ENCODE results near the gene MIP.
"Not testable (repeated sequence)": the region's sequence is repeated elsewhere in the genome, so short reads cannot be mapped to it uniquely, and the experiment has no call there.

The MIP gene

DNA sequence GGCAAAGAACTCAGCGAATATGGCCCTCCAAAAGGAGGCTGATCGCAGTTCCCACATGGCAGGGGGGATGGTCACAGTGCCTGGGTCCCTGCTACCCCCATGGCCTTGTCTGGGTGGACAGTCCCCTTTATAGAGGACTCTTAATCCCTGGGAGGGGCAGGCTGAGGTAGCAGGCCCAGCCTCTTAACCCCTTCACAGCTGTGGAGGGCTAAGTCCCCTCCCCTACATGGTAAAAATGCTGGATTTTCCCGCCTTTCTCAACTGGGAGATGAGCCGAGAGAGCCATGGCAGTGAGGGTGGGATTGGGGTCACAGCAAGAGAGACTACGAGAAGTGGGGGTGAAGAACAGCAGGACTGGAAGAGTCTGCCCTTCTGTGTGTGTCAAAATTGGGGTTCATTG, at the start of gene MIP:
Gene MIP (minus strand): TSS at position 101 of the 400 bp plus-strand sequence. CDS start 44 bp downstream, at position 57.
- no peak for DNase-seq

DNA sequence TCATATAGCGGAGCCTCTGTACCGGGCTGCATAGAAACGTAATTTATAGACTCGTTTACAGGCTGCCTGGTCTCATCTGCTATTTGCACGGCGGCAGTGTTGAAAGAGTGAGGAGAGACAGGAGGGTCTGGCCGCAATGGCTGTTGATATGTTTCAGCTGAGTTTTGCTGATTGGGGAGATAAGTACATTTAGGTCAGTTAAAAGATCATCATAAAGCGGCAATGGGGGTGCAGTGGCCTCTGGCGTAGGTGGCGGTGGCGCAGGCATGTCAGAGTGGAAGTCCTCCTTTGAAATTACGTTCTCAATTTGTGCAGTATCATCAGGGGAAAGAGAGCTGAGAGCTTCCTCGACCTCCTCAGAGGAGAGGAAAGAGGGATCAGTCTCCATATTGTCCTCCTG, 45.4 kb upstream of the MIP start:
- not testable (repeated sequence) for DNase-seq

DNA sequence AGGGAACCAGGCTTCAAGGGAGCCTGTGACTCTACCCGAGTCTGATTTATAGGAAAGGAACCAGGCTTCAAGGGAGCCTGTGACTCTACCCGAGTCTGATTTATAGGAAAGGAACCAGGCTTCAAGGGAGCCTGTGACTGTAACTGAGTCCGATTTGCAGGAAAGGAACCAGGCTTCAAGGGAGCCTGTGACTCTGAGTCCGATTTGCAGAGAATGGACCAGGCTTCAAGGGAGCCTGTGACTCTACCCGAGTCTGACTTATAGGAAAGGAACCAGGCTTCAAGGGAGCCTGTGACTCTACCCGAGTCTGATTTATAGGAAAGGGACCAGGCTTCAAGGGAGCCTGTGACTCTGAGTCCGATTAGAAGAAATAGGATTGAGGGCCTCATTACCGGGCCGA, 45.0 kb upstream of the MIP start:
- DNase-seq: not testable (repeated sequence)

DNA sequence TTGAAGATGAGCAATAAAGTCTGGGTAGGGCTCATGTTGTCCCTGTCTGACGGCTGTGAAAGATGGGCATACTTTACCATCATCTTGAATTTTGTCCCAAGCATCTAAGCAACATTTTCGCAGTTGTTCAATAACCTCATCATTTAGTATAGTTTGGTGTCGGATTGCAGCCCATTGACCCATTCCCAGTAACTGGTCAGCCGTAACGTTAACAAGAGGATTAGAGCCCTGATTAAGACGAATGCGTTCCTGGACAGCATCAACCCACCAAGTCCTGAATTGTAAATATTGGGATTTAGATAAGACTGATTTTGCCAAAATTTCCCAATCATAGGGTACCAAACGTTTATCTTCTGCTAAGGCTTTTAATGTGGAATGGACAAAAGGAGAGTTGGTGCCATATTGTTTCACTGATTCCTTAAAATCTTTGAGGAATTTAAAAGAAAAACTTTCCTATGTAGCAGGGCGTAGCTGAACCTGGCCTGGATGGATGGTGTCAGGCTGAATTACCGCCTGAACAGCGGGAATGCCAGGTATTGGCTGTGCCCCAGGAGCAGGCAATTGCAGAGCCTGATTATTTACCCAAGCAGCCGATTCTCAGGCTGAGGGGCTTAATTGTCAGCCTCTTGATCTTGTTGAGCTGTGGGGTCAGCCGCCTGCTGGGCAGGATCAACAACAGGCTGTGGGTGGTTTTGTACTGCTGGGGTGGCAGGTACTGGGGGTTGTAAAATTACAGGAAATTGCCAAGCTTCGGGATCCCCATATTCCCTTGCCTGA, 43.9 kb upstream of the MIP start:
- not testable (repeated sequence) for DNase-seq

DNA sequence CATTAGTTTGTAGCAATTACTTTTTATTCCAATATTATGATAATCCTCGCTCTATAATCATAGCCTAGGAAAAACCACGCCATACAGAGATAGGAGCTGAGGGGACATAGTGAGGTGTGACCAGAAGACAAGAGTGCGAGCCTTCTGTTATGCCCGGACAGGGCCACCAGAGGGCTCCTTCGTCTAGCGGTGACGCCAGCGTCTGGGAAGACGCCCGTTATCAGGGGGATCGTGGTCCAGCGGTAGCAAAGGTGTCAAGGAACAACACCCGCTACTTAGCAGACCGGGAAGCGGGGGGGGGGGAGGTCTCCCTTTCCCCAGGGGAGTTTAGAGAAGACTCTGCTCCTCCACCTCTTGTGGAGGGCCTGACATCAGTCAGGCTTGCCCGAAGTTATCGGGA, 42.2 kb upstream of the MIP start:
- DNase-seq: not testable (repeated sequence)

DNA sequence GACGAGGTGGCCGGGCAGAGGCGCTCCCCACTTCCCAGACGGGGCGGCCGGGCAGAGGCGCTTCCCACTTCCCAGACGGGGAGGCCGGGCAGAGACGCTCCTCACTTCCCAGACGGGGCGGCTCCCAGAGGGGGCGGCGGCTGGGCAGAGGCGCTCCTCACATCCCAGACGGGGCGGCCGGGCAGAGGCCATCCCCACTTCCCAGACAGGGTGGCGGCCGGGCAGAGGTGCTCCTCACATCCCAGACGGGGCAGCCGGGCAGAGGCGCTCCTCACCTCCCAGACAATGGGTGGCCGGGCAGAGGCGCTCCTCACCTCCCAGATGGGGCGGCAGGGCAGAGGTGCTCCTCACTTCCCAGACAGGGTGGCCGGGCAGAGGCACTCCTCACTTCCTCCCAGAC, 40.0 kb upstream of the MIP start:
- DNase-seq: not testable (repeated sequence)

DNA sequence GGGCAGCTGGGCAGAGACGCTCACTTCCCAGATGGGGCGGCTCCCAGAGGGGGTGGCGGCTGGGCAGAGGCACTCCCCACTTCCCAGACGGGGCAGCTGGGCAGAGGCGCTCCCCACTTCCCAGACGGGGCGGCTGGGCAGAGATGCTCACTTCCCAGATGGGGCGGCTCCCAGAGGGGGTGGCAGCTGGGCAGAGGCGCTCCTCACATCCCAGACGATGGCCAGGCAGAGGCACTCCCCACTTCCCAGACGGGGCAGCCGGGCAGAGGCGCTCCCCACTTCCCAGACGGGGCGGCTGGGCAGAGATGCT, 39.6 kb upstream of the MIP start:
- DNase-seq: not testable (repeated sequence)

DNA sequence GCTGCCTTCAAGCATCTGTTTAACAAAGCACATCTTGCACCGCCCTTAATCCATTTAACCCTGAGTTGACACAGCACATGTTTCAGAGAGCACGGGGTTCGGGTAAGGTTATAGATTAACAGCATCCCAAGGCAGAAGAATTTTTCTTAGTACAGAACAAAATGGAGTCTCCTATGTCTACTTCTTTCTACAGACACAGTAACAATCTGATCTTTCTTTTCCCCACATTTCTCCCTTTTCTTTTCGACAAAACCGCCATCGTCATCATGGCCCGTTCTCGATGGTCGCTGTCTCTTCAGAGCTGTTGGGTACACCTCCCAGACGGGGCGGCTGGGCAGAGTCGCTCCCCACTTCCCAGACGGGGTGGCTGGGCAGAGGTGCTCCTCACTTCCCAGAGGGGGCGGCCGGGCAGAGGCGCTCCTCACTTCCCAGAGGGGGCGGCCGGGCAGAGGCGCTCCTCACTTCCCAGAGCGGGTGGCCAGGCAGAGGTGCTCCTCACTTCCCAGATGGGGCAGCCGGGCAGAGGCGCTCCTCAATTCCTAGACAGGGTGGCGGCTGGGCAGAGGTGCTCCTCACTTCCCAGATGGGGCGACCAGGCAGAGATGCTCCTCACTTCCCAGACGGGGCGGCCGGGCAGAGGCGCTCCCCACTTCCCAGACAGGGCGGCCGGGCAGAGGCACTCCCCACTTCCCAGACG, 39.1 kb upstream of the MIP start:
- not testable (repeated sequence) for DNase-seq

DNA sequence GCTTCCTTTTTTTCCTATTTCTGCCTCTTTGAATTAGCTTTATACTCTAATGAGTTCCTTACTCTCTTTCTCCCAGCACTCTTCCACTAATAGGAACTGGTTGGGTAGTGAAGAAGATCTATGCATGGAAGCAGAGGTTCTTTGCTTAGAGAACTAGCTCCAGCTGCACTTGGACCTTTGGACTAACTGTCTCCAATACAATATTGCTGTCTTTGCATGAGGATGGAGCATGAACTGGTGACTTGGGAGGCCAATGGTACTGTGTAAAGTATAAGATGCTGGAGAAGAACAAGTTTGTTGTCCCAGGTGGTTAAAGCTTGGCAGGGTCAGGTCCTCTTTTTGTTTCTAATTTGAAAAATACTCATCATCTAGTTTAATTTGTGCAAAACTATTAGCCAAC, 35.9 kb upstream of the MIP start:
- DNase-seq: no peak

DNA sequence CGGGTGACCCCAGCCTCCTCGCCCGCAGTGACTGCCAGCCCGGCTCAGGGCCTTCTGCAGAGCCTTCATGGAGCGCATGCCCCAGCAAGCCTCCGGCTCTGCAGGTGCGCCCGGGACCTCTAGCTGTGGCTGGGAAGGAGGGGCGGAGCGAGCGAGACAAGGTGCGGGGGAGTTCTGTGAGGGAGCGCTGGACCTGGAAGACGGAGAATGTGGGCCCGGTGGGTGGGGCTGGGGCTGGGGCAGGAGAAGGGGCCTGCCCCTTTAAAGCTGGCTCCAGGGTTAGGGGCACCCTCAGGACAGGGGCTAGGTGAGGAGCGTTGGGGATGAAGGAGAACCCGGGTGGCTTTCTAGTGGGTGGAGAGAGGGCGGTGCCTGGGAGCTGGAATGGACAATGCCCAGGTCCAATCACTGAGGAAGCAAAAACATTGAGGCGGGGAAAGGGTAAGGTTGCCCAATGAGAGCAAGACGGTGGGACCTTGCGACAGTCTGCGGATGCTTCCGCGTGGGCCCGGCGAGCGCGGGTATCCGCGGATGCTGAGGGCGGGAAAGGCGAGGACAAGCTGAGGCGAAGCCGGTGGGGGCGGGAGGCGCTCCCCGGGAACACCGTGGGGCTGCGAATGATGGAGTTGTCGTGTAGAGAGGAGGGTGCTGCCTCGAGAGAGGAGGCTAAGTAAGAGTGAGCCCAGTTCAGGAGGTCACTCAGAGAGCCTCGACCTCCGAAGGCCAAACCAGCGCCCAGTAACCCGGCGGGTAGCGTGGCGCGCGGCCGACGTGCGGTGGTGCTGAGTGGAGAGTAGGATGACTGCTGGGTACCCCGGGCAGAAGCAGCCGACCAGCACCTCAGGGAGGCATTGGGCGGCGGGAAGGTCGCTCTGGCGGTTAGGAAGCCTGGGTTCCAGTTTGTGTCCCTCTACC, 33.8 kb upstream of the MIP start, which contains the start of gene GLS2:
Gene GLS2 (minus strand): TSS at position 121 of the 915 bp plus-strand sequence. CDS start 43 bp downstream, at position 78.
- DNase-seq: peak; percentile 73 to 80

DNA sequence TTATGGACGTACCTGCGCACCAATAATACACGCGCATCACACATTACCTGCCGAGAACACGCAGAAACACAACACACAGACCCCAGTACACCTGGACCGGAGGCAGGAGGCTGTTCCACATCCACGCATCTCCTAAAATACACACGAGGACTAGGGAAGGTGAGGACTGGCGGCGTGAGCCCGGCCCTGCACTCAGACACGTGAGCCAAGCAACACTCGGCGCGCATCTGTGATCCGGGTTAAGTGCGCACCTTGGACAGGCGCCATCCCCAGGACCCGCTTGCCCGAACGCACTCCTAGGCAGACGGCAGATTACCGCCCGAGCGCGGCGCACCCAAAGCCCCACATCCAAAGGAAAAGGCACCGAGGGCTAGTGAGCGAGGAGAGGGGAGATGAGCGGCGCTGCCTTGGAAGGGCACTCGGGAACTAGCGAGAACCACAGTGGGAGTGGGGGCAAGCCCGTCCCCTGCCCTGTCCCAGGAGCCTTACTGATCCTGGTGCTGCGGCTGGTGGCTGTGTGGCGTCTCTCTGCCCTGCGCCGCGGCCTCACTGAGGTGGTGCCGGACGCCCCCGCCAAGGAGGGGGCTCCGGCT, 33.1 kb upstream of the MIP start:
- peak in 1 of 2 experiments; percentile 14 for DNase-seq

DNA sequence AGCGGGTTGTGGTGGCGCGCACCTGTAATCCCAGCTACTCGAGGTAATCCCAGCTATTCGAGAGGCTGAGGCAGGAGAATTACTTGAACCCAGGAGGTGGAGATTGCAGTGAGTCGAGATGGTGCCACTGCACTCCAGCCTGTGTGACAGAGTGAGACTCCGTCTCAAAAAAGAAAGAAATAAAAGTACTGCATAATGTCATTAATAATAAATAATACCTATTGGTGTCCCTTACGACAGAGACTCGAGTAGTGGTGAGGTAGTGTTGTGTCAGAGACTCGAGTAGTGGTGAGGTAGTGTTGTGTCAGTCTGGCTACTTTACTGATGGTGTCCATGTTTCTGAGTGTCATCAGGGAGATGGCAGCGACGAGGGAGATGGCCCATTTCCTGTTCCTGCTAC, 32.2 kb upstream of the MIP start:
- no peak for DNase-seq

DNA sequence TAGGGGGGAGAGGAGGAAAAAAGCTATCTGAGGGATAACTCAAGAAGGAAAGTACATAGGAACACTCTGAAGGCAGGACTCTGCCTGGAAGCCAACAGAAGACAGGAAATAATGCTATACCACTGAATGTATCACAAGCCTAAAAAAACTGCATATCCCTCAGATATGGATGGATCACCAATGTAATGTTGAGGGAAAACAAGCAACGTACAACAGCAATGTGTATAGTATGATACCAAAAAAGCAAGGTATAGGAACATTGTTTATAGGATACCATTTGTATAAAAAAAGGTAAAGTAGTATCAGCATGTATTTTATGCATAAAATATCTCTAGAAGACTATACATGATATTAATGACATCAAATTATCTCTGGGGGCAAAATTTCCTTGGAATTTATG, 30.1 kb upstream of the MIP start:
- DNase-seq: no peak

DNA sequence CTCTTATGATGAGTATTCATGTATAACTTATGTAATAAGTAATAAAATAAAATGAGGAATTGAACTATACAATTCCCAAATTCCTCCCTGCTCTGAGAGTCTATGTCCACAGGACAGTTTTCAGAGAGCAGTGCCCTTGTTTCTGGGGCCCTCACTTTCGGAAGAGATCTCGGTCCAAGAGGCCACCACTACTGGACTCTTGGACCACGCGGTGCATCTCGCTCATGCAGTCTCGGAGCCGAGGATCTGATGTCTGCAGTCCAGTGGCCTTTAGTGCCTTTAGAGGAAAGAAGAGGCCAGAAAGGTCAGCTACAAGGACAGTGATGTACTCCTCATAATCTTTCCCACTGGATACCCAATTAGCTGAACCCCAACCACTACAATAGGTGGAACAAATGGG, 25.2 kb upstream of the MIP start:
- no peak for DNase-seq

DNA sequence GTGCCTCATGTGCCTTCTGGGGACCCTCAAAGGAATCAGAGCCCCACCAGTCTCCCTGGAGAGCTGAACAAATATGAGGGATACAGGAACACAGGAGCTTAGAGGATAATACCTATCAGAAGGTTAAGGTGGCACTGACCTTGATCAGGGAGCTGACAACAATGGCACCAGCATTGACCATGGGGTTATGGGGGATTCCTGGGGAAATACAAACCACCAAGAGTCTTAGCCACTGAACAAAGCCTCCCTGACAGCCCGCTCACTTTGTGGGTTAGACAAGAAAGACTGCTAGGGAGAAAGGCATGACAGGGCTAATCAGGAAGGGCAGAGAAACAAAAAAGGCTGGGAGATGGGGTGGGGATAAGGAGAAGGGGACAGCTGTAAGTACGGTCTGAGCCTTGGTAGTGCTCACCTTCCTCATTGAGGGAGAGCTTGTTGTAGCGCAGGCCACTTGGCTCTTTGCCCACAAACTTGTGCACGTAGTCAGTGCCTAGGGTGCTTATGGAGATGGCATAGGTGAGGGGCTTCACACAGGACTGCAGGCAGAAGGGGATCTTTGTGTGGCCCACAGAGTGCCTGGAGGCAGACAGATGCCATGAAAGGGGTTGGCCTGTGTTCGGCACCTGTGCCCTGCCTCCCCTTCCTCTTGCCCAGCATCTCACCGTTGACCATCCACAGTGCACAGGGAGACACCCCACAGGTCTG, 23.2 kb upstream of the MIP start:
- DNase-seq: no peak

DNA sequence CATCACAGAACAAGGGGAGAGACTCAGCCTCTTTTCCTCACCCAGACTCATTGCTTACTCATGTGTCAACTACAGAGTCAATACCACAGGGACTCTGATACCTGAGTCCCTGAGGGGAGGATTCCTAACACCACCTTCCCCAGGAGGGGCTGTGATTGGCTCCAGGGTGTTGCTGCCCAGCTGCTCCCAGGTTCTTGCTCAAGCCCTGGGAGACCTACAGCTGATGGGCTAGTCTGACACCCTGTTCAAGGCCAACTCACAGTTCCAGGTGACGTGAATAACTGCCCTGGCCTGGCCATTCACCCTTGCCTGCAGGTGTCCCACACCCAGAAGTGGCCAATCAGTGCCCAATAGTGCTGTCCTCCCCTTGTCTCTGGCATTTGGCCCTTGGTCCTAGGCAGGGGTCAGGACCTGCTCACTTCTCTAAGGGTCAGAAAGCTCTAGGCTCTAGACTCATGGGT, 22.5 kb upstream of the MIP start:
- no peak for DNase-seq

DNA sequence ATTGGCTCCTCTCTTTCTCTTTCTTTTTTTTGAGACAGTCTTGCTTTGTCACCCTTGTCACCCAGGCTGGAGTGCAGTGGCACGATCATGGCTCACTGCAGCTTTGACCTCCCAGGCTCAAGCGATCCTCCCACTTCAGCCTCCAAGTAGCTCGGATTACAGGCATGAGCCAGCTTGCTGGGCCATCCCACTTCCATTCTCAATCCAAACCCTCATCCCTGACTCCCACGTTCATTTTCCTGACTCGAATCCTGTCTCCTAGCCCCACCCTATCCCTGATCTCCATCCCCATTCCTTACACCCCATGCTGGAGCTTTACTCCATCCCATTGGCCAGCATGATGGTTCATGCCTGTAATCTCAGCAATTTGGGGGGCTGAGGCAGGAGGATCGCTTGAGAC, 21.7 kb upstream of the MIP start:
- DNase-seq: no peak

DNA sequence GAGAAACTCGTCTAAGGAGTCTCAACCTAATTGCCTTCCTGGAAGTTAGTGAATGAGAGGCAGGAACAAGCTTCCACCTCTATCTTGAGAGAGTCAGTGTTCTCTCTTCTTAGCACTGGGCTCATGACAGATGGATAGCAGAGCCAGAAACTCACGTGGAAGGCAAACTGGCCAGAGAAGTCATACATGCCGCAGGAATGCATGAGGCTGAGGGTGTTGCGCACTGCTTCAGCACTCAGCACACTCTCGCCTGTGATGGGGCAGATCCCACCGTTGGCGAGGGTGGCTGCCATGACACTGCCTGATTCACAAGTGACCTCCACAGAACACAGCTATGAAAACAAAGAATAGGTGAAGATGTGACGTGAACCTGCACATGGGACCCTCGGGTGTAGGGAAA, 19.9 kb upstream of the MIP start:
- DNase-seq: no peak

DNA sequence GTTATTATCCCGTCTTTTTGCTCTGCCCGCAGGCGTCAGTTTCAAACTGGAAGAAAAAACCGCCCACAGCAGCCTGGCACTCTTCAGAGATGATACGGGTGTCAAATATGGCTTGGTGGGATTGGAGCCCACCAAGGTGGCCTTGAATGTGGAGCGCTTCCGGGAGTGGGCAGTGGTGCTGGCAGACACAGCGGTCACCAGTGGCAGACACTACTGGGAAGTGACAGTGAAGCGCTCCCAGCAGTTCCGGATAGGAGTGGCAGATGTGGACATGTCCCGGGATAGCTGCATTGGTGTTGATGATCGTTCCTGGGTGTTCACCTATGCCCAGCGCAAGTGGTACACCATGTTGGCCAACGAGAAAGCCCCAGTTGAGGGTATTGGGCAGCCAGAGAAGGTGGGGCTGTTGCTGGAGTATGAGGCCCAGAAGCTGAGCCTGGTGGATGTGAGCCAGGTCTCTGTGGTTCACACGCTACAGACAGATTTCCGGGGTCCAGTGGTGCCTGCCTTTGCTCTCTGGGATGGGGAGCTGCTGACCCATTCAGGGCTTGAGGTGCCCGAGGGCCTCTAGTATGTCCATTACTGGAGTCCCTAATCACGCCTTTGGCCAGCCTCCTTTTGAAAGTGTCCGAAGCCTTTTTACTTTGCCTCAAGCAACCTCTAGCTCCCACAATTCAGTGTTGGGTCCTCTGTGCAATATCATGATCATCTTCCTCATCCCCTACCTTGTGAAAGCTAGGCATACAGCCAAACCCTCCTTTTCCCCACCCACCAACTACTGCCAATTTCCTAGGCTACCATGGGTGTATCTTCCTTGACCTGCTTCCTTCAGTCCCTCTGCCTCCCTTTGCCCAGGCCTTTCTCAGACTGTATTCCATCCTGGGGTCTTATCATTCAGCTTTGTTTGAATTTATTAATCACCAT, 14.8 kb upstream of the MIP start:
- DNase-seq: no peak

DNA sequence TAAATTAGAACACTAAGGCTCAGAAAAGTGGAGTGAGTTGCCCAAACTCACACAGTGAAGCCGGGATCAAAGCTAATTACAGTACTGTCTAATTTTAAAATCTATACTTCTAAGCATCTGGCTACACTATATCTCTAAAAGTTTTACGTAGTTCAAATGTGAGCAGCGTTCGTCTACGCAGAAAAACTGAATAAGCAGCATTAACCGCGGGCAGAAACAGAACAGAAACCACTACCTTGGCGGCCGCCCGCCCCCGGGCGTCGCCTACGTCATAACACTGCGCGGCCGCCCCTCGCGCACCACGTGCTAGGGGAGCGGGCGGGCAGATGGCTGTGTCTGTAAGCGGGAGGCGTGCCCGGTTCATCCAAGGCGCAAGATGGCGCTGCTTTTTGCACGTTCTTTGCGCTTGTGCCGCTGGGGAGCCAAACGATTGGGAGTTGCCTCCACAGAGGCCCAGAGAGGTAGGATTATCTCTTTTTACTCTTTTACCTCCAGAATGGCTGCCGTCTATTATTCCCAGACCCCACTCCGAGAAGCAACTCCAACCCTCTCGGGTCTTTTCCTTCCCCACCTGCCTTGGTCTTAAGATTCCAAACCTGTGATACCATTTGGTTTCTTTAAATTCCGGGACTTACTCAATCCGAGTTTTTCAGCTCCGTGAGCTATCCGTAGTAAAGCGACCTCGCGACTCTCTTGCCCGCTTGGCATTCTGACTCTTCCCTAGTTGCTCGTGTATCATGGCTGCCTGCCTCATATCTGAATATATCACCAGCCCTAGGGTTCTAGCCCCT, 14.0 kb upstream of the MIP start, which contains the start of gene SPRYD4:
Gene SPRYD4 (plus strand): TSS at position 363 of the 791 bp plus-strand sequence. CDS start 14 bp downstream, at position 377.
- DNase-seq: peak in 1 of 2 experiments; percentile 78
